ENCODE results near the gene CDH6. TPM values are rescaled to one million over a fixed set of nuclear protein-coding genes. Genes with fewer than 3 reads are reported as not detected.

The CDH6 gene
- total and polyA plus RNA-seq, 12 donors: 1.1 to 7.5 (median 3.4) TPM

- intact Hi-C loops (cut with DNase I): no loop called here
- Histone ChIP-seq H3K9me3 (no peaks in the 10 kb centered on the region), H3K27me3 (peaks cover 0 to 1% (median 0%) of the 10 kb centered on the region in 7 donors), H3K4me3 (no peak overlapping the region), H3K27ac (no peak overlapping the region), H3K4me1 (no peaks in the 10 kb centered on the region), H3K36me3 (no peaks in the 10 kb centered on the region)
- no peak for ATAC-seq
- no peak for TF ChIP-seq CTCF (IDR thresholded peaks at IDR 0.05)
- WGBS, 2 donors: 65 to 86% methylated on average over 2 of the region's 2 CpGs
- DNase-seq: no peak
Measured at GRCh38 chr5:31165729-31166128, 27.8 kb upstream of the CDH6 start.

DNA sequence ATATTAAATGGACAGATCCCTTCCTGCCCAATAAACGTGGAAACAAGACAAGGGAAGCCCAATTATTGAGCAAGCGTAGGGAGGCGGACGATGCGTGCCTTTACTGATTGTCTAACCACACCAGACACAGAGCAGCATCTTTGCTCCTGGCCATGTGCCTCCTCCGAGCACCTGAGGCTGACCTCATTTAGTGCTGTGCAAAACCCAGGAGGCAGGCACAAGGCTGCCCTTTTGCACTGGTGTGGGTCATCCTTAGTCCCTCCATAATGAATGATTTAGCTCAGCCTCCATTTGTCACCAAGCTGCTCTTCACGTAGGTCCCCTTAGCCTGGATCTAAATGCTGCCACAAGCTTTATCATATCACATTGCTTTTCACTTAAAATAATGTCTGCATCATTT is 24.1 kb upstream of the CDH6 start:
- ATAC-seq: no peak
- TF ChIP-seq CTCF (IDR thresholded peaks at IDR 0.05): no peak
- Histone ChIP-seq H3K27ac (no peak overlapping the region), H3K27me3 (no peaks in the 10 kb centered on the region), H3K4me1 (no peaks in the 10 kb centered on the region), H3K36me3 (no peaks in the 10 kb centered on the region), H3K9me3 (no peaks in the 10 kb centered on the region), H3K4me3 (no peak overlapping the region)
- intact Hi-C loops (cut with DNase I): no loop called here
- WGBS, 2 donors: 85 to 89% methylated on average over 7 of the region's 7 CpGs
- DNase-seq: no peak

GRCh38 chr5:31172881-31173280 is 20.6 kb upstream of the CDH6 start:
- H3K27me3 ChIP-seq: no peaks in the 10 kb centered on the region
- H3K4me1 ChIP-seq: no peaks in the 10 kb centered on the region
- no peak for DNase-seq
- intact Hi-C loops (cut with DNase I): no loop called here
- no peaks in the 10 kb centered on the region for H3K9me3 ChIP-seq
- H3K4me3 ChIP-seq: no peak overlapping the region
- ATAC-seq: no peak
- H3K27ac ChIP-seq: no peak overlapping the region
- no peaks in the 10 kb centered on the region for H3K36me3 ChIP-seq
- TF ChIP-seq CTCF (IDR thresholded peaks at IDR 0.05): no peak

DNA sequence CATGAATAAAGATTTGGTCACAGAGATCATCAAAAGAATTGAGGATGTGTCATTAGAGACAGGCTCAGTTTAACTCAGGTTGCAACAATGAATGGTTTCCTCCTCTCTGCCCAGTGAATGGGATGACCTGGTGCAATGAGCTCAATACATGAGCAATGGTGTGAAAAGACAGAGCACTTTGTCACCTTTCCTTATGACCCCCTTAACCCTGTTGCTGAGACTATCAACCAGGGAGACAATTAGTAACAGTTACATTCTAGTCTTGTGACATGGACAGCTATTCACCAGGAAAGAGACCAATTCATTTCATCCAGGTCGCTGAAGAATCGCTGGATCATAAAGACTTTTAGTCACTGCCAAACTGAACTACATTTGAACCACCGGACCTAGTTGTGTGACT is 19.9 kb upstream of the CDH6 start:
- Histone ChIP-seq H3K27ac (no peak overlapping the region), H3K9me3 (no peaks in the 10 kb centered on the region), H3K27me3 (no peaks in the 10 kb centered on the region), H3K36me3 (no peaks in the 10 kb centered on the region), H3K4me1 (no peaks in the 10 kb centered on the region), H3K4me3 (no peak overlapping the region)
- ATAC-seq (no peak), DNase-seq (no peak)
- intact Hi-C loops (cut with DNase I): no loop called here
- no peak for TF ChIP-seq CTCF (IDR thresholded peaks at IDR 0.05)
- 90 to 92% methylated on average over 3 of the region's 3 CpGs for WGBS, 2 donors

Measured in heart right ventricle (tissue), 16 donors.